Nephron progenitor cell (in vitro differentiated cells): ENCODE data around the gene PARS2.
A peak's percentile ranks its signal among the peaks of the same experiment; 100 is the strongest.

ENCODE experiments used
- DNase-seq: peaks from one replicate; pipeline ENCODE4 v3.0.0; 2021
- H3K27ac Mint-ChIP-seq: 2 replicates; pipeline ENCODE4 v1.8.0; 2021; ENCODE audit warnings: mild to moderate bottlenecking, moderate library complexity, mixed read lengths
- H3K27me3 Mint-ChIP-seq: 2 replicates; pipeline ENCODE4 v1.8.0; 2021; ENCODE audit warnings: mild to moderate bottlenecking, low read depth, mixed read lengths; ENCODE audit not compliant: poor library complexity
- H3K36me3 Mint-ChIP-seq: 2 replicates; pipeline ENCODE4 v1.8.0; 2021; ENCODE audit warnings: low read depth, mixed read lengths
- H3K4me1 Mint-ChIP-seq: 2 replicates; pipeline ENCODE4 v1.8.0; 2021; ENCODE audit warnings: mixed read lengths
- H3K4me3 Mint-ChIP-seq: 2 replicates; pipeline ENCODE4 v1.8.0; 2021; ENCODE audit warnings: mild to moderate bottlenecking, moderate library complexity, mixed read lengths
- H3K9me3 Mint-ChIP-seq: 2 replicates; pipeline ENCODE4 v1.8.0; 2021; ENCODE audit warnings: mild to moderate bottlenecking, moderate library complexity, mixed read lengths
- CTCF ChIP-seq: fragments of 200-600 bp; sonication (generic); IDR thresholded peaks from 2 replicates; pipeline ENCODE4 v1.5.0; 2021; ENCODE audit warnings: antibody characterized with exemption

PARS2 gene

GRCh38 chr1:54742282-54742681 lies 22.0 kb downstream of the PARS2 start:
- no peak for TF ChIP-seq CTCF
- no peaks in the 10 kb centered on the region for H3K4me1 Mint-ChIP-seq
- no peak overlapping the region for H3K27ac Mint-ChIP-seq
- H3K9me3 Mint-ChIP-seq: no peaks in the 10 kb centered on the region
- H3K27me3 Mint-ChIP-seq: peaks cover under 1% of the 10 kb centered on the region
- H3K4me3 Mint-ChIP-seq: no peak overlapping the region
- no peak for DNase-seq
- H3K36me3 Mint-ChIP-seq: peaks cover 50% of the 10 kb centered on the region

GRCh38 chr1:54741531-54741930 lies 22.8 kb downstream of the PARS2 start:
- no peaks in the 10 kb centered on the region for H3K9me3 Mint-ChIP-seq
- no peak overlapping the region for H3K4me3 Mint-ChIP-seq
- H3K27ac Mint-ChIP-seq: peak overlapping the region; percentile 27

GRCh38 chr1:54738244-54738643 lies 26.1 kb downstream of the PARS2 start:
- H3K27me3 Mint-ChIP-seq: no peaks in the 10 kb centered on the region

More at GRCh38 chr1:54741531-54741930, 22.8 kb downstream of the PARS2 start:
- Mint-ChIP-seq H3K36me3 (peaks cover 58% of the 10 kb centered on the region), H3K4me1 (no peaks in the 10 kb centered on the region), H3K27me3 (no peaks in the 10 kb centered on the region)
- no peak for TF ChIP-seq CTCF
- DNase-seq: no peak

GRCh38 chr1:54736685-54737084 lies 27.6 kb downstream of the PARS2 start:
- H3K4me3 Mint-ChIP-seq: no peak overlapping the region
- no peaks in the 10 kb centered on the region for H3K4me1 Mint-ChIP-seq
- H3K27me3 Mint-ChIP-seq: no peaks in the 10 kb centered on the region
- no peak for DNase-seq
- H3K27ac Mint-ChIP-seq: no peak overlapping the region
- peaks cover 69% of the 10 kb centered on the region for H3K36me3 Mint-ChIP-seq
- no peaks in the 10 kb centered on the region for H3K9me3 Mint-ChIP-seq
- TF ChIP-seq CTCF: no peak

More at GRCh38 chr1:54738244-54738643, 26.1 kb downstream of the PARS2 start:
- DNase-seq: no peak
- no peaks in the 10 kb centered on the region for H3K4me1 Mint-ChIP-seq
- no peak for TF ChIP-seq CTCF
- no peaks in the 10 kb centered on the region for H3K9me3 Mint-ChIP-seq
- H3K36me3 Mint-ChIP-seq: peaks cover 76% of the 10 kb centered on the region
- H3K4me3 Mint-ChIP-seq: no peak overlapping the region
- H3K27ac Mint-ChIP-seq: no peak overlapping the region

GRCh38 chr1:54728027-54728426 lies 36.3 kb downstream of the PARS2 start:
- Mint-ChIP-seq H3K27me3 (no peaks in the 10 kb centered on the region), H3K27ac (no peak overlapping the region), H3K9me3 (peaks cover 28% of the 10 kb centered on the region), H3K4me1 (no peaks in the 10 kb centered on the region), H3K4me3 (no peak overlapping the region), H3K36me3 (peaks cover 82% of the 10 kb centered on the region)
- DNase-seq: no peak
- TF ChIP-seq CTCF: no peak

- H3K27me3 Mint-ChIP-seq: no peaks in the 10 kb centered on the region
- H3K4me1 Mint-ChIP-seq: no peaks in the 10 kb centered on the region
- H3K4me3 Mint-ChIP-seq: no peak overlapping the region
- peaks cover 90% of the 10 kb centered on the region for H3K36me3 Mint-ChIP-seq
- H3K9me3 Mint-ChIP-seq: peaks cover 28% of the 10 kb centered on the region
- no peak for DNase-seq
- no peak for TF ChIP-seq CTCF
- H3K27ac Mint-ChIP-seq: no peak overlapping the region
These were observed 39.6 kb downstream of the PARS2 start for GRCh38 chr1:54724771-54725170.
